Suppressor macrophage treated with lipopolysaccharide for 1 hour (primary cell): ENCODE measurements around the gene BEND6.
A peak's percentile ranks its signal among the peaks of the same experiment; 100 is the strongest.
"Not testable (repeated sequence)": the region's sequence is repeated elsewhere in the genome, so short reads cannot be mapped to it uniquely, and the experiment has no call there.

ENCODE experiments used
- DNase-seq, 3 donors: peaks; one replicate each; pipeline ENCODE4 v3.0.0-alpha.2; 2020 to 2022

BEND6 gene

GRCh38 chr6:56984884-56985283 lies 30.0 kb downstream of the BEND6 start:
- DNase-seq, result no peak

- no peak for DNase-seq
Measured at GRCh38 chr6:56986611-56987010, 31.7 kb downstream of the BEND6 start.

- no peak for DNase-seq
Measured at GRCh38 chr6:56988145-56988544, 33.2 kb downstream of the BEND6 start.

- DNase-seq, result no peak
Measured at GRCh38 chr6:56992036-56992435, 37.1 kb downstream of the BEND6 start.

- no peak for DNase-seq
Measured at GRCh38 chr6:56992703-56993102, 37.8 kb downstream of the BEND6 start.

GRCh38 chr6:56995347-56995902 lies 40.5 kb downstream of the BEND6 start:
- no peak for DNase-seq

GRCh38 chr6:56996401-56996800 lies 41.5 kb downstream of the BEND6 start:
- DNase-seq, result no peak

- DNase-seq, result no peak
Measured at GRCh38 chr6:56999049-56999448, 44.1 kb downstream of the BEND6 start.

GRCh38 chr6:56999748-57000147 lies 44.8 kb downstream of the BEND6 start:
- DNase-seq, result not testable (repeated sequence)

- no peak for DNase-seq
Measured at GRCh38 chr6:57002197-57002596, 47.3 kb downstream of the BEND6 start.

- DNase-seq, result no peak
Measured at GRCh38 chr6:57004292-57004691, 49.4 kb downstream of the BEND6 start.

GRCh38 chr6:57006101-57006500 lies 51.2 kb downstream of the BEND6 start:
- DNase-seq, result no peak

GRCh38 chr6:57008069-57008468 lies 53.2 kb downstream of the BEND6 start:
- not testable (repeated sequence) for DNase-seq

GRCh38 chr6:57013521-57013926 lies 58.6 kb downstream of the BEND6 start:
- no peak for DNase-seq

GRCh38 chr6:57017069-57017468 lies 62.2 kb downstream of the BEND6 start:
- DNase-seq, result no peak

GRCh38 chr6:57017841-57018240 lies 62.9 kb downstream of the BEND6 start:
- DNase-seq, result no peak

- DNase-seq, result no peak
Measured at GRCh38 chr6:57019434-57019833, 64.5 kb downstream of the BEND6 start.

GRCh38 chr6:57021086-57021720 lies 66.3 kb downstream of the BEND6 start:
- DNase-seq, result peak; percentile 35 to 78 (median 75)

- no peak for DNase-seq
Measured at GRCh38 chr6:57024321-57024720, 69.4 kb downstream of the BEND6 start.

- DNase-seq, result no peak
Measured at GRCh38 chr6:57024775-57025174, 69.9 kb downstream of the BEND6 start.

GRCh38 chr6:57026001-57026400 lies 71.1 kb downstream of the BEND6 start:
- DNase-seq, result no peak

GRCh38 chr6:57027301-57027700 lies 72.4 kb downstream of the BEND6 start:
- no peak for DNase-seq

- no peak for DNase-seq
Measured at GRCh38 chr6:57029213-57029612, 74.3 kb downstream of the BEND6 start.

GRCh38 chr6:57033228-57033627 lies 78.3 kb downstream of the BEND6 start:
- no peak for DNase-seq

GRCh38 chr6:57035549-57035948 lies 80.6 kb downstream of the BEND6 start:
- no peak for DNase-seq
